Transverse colon (tissue), 4 donors: ENCODE results near the gene SRP54. TPM values are rescaled to one million over a fixed set of nuclear protein-coding genes. Genes with fewer than 3 reads are reported as not detected.

Source experiments
- DNase-seq: peaks from one replicate; pipeline ENCODE4 v3.0.0-alpha.2; 2019
- H3K27ac ChIP-seq, 4 donors: fragments of 200-600 bp; sonication (generic); 2 replicates each; pipeline ENCODE4 v1.5.1; 2016 to 2018; ENCODE audit warnings: inconsistent platforms in 4 of 4
- H3K27me3 ChIP-seq: fragments of 200-600 bp; sonication (generic); 2 replicates; pipeline ENCODE4 v1.5.1; 2017; ENCODE audit warnings: inconsistent platforms
- H3K36me3 ChIP-seq, 4 donors: fragments of 200-600 bp; sonication (generic); 2 replicates each; pipeline ENCODE4 v1.5.1; 2017 to 2019; ENCODE audit warnings: inconsistent platforms in 4 of 4
- H3K4me1 ChIP-seq, 4 donors: fragments of 200-600 bp; sonication (generic); 2 replicates each; pipeline ENCODE4 v1.5.1; 2017 to 2020; ENCODE audit warnings: inconsistent platforms in 4 of 4
- H3K4me3 ChIP-seq, 4 donors: fragments of 200-600 bp; sonication (generic); 1 replicate in 1 of 4; 2 replicates in 3 of 4; pipeline versions ENCODE4 v1.5.1 to v1.6.1; 2017 to 2019; ENCODE audit warnings: inconsistent platforms in 4 of 4
- H3K9me3 ChIP-seq, 2 donors: fragments of 200-600 bp; sonication (generic); 2 replicates each; pipeline ENCODE4 v1.5.1; 2017 to 2019; ENCODE audit warnings: inconsistent platforms in 2 of 2
- EP300 ChIP-seq: sonication (generic); formaldehyde crosslinking; IDR thresholded peaks from one replicate; pipeline ENCODE4 v1.6.1; 2017; ENCODE audit warnings: antibody characterized with exemption, low read depth
- POLR2A ChIP-seq: fragments of 450-650 bp; IDR thresholded peaks from one replicate; pipeline ENCODE4 v1.6.1; 2016; ENCODE audit warnings: antibody characterized with exemption, mild to moderate bottlenecking, moderate library complexity
- POLR2AphosphoS5 ChIP-seq, 3 donors: sonication (generic); formaldehyde crosslinking; IDR thresholded peaks; one replicate each; pipeline ENCODE4 v1.6.1; 2016; ENCODE audit warnings: antibody characterized with exemption in 3 of 3
- WGBS, 2 donors: methylation state at CpG; one replicate each; pipeline ENCODE4 v1.1.5; 2018; ENCODE audit warnings: low coverage in 1 of 2; 5-methylcytosine and 5-hydroxymethylcytosine counted together
- in situ Hi-C, 4 donors: fragments of 200-750 bp; cut with MboI; loops; one replicate each; pipeline versions ENCODE4 v1.15.0 to v1.15.1; 2017; ENCODE audit warnings: low sequenced_read_pairs in 3 of 4, low pct_ligation_motif_present in 1 of 4, low pct_unique_long_range_greater_than_20kb in 1 of 4
- intact Hi-C: fragments of 100-400 bp; cut with DNase I; formaldehyde crosslinking; loops from one replicate; pipeline ENCODE4 v1.15.1; 2023; ENCODE audit warnings: low total_unique reads
- total RNA-seq, 4 donors: library from RNA; depleted of rRNA; stranded (reverse); fragments of >200 nt; gene quantifications; one replicate each; pipeline ENCODE4 v1.1.0, GENCODE V29; 2016
- TF ChIP-seq, protein P1 (sequence below), 5 experiments: fragments of 200-600 bp in 3 of 5; fragments of 450-650 bp in 2 of 5; sonication (generic) in 3 of 5; IDR thresholded peaks; 1 replicate in 2 of 5; 2 replicates in 3 of 5; pipeline ENCODE4 v1.5.1; 2016 to 2017; ENCODE audit warnings: antibody characterized with exemption in 5 of 5, inconsistent platforms in 3 of 5, mild to moderate bottlenecking in 2 of 5, moderate library complexity in 1 of 5

The SRP54 gene
- 10 to 100 TPM; 14.7 to 63.4 (median 35.2) TPM for total RNA-seq

DNA sequence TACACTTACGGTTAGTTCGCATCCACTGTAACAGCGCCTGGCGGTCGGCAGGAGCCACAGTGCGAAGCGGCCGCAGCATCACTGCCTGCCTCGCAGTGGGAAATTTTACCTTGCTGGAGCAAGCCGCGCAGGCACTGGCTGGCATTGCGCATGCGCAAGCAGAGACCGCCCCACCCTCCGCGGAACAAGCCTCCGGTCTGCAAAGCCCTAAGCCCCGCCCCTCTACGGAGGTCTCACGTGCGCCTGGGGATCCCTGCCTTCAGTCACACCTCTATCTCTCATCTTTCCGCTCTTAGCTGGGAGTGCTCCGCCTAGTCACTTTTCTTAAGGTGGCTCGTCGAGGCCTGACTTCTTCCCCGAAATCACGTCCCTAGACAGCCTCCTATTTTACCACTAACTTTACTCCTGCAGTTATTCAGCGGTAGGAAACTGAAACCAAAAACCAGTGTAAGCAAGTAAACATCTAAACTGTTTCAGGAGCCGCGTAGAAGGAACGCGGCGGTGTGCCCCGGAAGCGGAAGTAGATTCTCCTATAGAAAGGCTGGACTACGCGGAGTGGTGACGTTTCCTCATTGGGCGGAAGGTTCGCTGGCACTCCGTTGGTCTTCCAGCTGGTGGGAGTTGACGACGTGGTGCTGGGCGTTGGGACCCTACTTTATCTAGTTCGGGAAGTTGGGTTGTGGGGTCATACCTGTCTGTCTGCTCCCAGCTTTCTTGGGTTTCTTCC, at the start of gene SRP54:
Gene SRP54, plus strand, starts transcription at position 572 of the 727 bp plus-strand sequence. CDS start 13,718 bp downstream, outside the sequence.
- peak within 1 kb of the TSS; percentile 48 to 86 (median 66) for H3K4me3 ChIP-seq
- H3K27ac ChIP-seq: peak within 1 kb of the TSS; percentile 88 to 99 (median 94)
- no peak for TF ChIP-seq EP300
- peak; percentile 95 for TF ChIP-seq POLR2A
- TF ChIP-seq, protein P1, sequence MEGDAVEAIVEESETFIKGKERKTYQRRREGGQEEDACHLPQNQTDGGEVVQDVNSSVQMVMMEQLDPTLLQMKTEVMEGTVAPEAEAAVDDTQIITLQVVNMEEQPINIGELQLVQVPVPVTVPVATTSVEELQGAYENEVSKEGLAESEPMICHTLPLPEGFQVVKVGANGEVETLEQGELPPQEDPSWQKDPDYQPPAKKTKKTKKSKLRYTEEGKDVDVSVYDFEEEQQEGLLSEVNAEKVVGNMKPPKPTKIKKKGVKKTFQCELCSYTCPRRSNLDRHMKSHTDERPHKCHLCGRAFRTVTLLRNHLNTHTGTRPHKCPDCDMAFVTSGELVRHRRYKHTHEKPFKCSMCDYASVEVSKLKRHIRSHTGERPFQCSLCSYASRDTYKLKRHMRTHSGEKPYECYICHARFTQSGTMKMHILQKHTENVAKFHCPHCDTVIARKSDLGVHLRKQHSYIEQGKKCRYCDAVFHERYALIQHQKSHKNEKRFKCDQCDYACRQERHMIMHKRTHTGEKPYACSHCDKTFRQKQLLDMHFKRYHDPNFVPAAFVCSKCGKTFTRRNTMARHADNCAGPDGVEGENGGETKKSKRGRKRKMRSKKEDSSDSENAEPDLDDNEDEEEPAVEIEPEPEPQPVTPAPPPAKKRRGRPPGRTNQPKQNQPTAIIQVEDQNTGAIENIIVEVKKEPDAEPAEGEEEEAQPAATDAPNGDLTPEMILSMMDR (IDR thresholded peaks at IDR 0.05): peak in 4 of 5 experiments; percentile 4 to 58 (median 24)
- TF ChIP-seq POLR2AphosphoS5 (IDR thresholded peaks at IDR 0.05): peak; percentile 98 to 99 (median 98)
- 0% methylated on average over 8 to 43 of the region's 45 CpGs for WGBS, 2 donors
- no peaks in the 10 kb centered on the region for H3K27me3 ChIP-seq
- in situ Hi-C loops: loop anchor here in 1 of 4 donors (10.0 kb wide), 1 partner anchor 108 kb away; the partner anchor contains the start of gene BAZ1A
- DNase-seq: peak; percentile 100
- intact Hi-C loops: loop anchor here (10.0 kb wide), 1 partner anchor 108 kb away; the partner anchor contains the start of gene BAZ1A
- no peaks in the 10 kb centered on the region for H3K36me3 ChIP-seq
- H3K9me3 ChIP-seq: no peaks in the 10 kb centered on the region
- H3K4me1 ChIP-seq: peaks cover 5 to 43% (median 25%) of the 10 kb centered on the region in 4 donors

DNA sequence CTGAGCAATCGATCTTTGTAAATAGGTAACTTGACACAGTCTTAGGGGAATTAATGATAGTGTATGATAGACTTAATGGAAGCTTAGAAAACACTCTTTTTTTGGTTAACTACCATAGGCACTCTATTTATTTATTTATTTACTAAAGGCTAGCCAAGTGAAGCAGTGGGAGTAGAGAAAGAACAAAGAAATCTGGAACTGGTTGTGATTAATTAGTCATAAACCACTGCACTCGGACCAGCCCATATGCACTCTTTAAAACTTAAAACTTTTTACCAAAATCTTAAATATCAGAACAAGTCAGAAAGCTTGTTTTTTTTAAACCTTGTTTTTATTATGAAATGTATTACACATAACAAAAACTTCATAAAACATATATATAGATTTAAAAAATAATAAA, 49.5 kb upstream of the SRP54 start:
- Histone ChIP-seq H3K4me3 (no peak overlapping the region), H3K27ac (no peak overlapping the region), H3K4me1 (peaks cover 0 to 26% (median 3%) of the 10 kb centered on the region in 4 donors), H3K36me3 (no peaks in the 10 kb centered on the region), H3K27me3 (no peaks in the 10 kb centered on the region), H3K9me3 (no peaks in the 10 kb centered on the region)
- DNase-seq: no peak
- 81 to 88% methylated on average over 2 of the region's 2 CpGs for WGBS, 2 donors
- TF ChIP-seq EP300: no peak
- in situ Hi-C loops (no loop called here), intact Hi-C loops (no loop called here)

GRCh38 chr14:34935488-34935887, 47.3 kb upstream of the SRP54 start:
- intact Hi-C loops: no loop called here

GRCh38 chr14:34937442-34937841, 45.4 kb upstream of the SRP54 start:
- Histone ChIP-seq H3K27ac (no peak overlapping the region), H3K9me3 (no peaks in the 10 kb centered on the region), H3K27me3 (no peaks in the 10 kb centered on the region), H3K36me3 (no peaks in the 10 kb centered on the region), H3K4me1 (peaks cover 0 to 8% (median 0%) of the 10 kb centered on the region in 4 donors), H3K4me3 (no peak overlapping the region)
- intact Hi-C loops: no loop called here
- WGBS, 2 donors: 43 to 62% methylated on average over 6 of the region's 6 CpGs
- TF ChIP-seq POLR2AphosphoS5 (IDR thresholded peaks at IDR 0.05): no peak
- TF ChIP-seq, protein P1 (IDR thresholded peaks at IDR 0.05): no peak
- TF ChIP-seq POLR2A: no peak
- TF ChIP-seq EP300: no peak
- no peak for DNase-seq
- in situ Hi-C loops: no loop called here

More at GRCh38 chr14:34935488-34935887, 47.3 kb upstream of the SRP54 start:
- Histone ChIP-seq H3K36me3 (no peaks in the 10 kb centered on the region), H3K4me3 (no peak overlapping the region), H3K4me1 (peaks cover 0 to 20% (median 3%) of the 10 kb centered on the region in 4 donors), H3K27me3 (no peaks in the 10 kb centered on the region), H3K9me3 (no peaks in the 10 kb centered on the region), H3K27ac (no peak overlapping the region)
- TF ChIP-seq EP300 (no peak), POLR2AphosphoS5 (IDR thresholded peaks at IDR 0.05) (no peak), POLR2A (no peak)
- TF ChIP-seq, protein P1 (IDR thresholded peaks at IDR 0.05): no peak
- no peak for DNase-seq
- WGBS, 2 donors: 86 to 87% methylated on average over 3 to 5 of the region's 5 CpGs
- in situ Hi-C loops: no loop called here
